Stomach (tissue), 4 donors: Measurements from ENCODE around the gene ATP6AP1.

Experiments
- CTCF ChIP-seq, 7 experiments: fragments of 450-650 bp in 4 of 7; fragments of 200-600 bp in 3 of 7; sonication (generic) in 3 of 7; IDR thresholded peaks; one replicate each; pipeline ENCODE4 v1.5.1; 2016 to 2019; ENCODE audit warnings: antibody characterized with exemption in 7 of 7, control low read depth in 2 of 7, mild to moderate bottlenecking in 1 of 7
- EP300 ChIP-seq: sonication (generic); formaldehyde crosslinking; IDR thresholded peaks from one replicate; pipeline ENCODE4 v1.6.1; 2017; ENCODE audit warnings: antibody characterized with exemption
- POLR2A ChIP-seq, 4 donors: fragments of 450-650 bp; IDR thresholded peaks; one replicate each; pipeline ENCODE4 v1.6.1; 2016; ENCODE audit warnings: antibody characterized with exemption in 4 of 4, control low read depth in 2 of 4, mild to moderate bottlenecking in 1 of 4, moderate library complexity in 1 of 4
- POLR2AphosphoS5 ChIP-seq, 3 donors: sonication (generic); formaldehyde crosslinking; IDR thresholded peaks; one replicate each; pipeline ENCODE4 v1.6.1; 2016; ENCODE audit warnings: antibody characterized with exemption in 3 of 3

DNA sequence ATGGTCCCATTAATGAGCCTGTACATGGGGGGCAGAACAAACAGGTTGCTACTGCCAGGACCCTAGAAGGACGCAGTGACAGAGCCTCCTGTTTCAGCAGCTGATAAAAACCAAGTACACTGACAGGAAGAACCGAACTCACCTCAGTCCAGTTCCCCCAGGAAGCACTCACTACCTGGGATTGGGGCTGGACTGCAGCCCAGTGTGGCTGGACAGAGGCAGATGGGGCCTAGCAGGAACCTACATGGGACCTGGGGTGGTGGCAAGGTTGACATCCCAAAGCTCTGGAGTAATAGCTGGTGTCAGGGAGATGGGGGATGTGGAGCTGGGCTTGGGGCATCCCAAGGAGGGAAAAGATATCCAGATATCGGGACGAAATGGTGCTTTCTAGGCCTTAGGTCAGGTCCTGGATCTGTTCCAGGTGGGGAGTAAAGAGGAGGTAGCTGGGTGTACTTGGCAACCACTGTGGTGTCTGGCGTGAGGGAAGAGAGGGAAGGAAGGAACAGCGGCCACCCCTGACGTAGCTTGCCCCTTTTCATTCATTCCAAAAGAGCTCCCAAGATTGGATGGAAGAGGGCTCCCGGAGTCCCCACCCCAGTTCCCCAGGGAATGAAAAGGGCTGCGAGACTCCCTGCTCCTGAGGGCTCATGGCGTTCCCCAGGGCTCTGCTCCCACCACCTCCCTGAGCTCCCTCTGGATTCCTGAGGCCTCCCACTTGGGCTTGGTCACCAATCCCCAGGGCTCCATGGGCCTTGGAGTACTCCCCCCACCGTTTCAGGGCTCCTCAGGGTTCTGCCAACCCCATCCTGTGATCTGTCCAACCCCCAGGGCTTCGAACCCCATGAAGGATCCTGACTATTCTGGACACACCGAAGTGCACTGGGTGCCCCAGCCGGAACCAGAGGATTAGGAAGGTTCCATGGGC, 44.9 kb upstream of the ATP6AP1 start:
- TF ChIP-seq POLR2AphosphoS5 (IDR thresholded peaks at IDR 0.05) = no peak
- no peak for TF ChIP-seq CTCF (IDR thresholded peaks at IDR 0.05)
- TF ChIP-seq POLR2A (IDR thresholded peaks at IDR 0.05) = no peak
- TF ChIP-seq EP300 = no peak
